OCI-LY1 (cell line): ENCODE results near the gene MAP3K7CL.

Source experiments
- EZH2 ChIP-seq: fragments of 200-600 bp; sonication (generic), shearing (Covaris generic); IDR thresholded peaks from 2 replicates; pipeline ENCODE4 v1.8.0; 2017; ENCODE audit warnings: borderline replicate concordance, mixed run types, mild to moderate bottlenecking, antibody characterized with exemption, low read length, moderate library complexity, mixed read lengths
- TF ChIP-seq, protein P1 (sequence below): fragments of 200-600 bp; sonication (generic), shearing (Covaris generic); IDR thresholded peaks from 2 replicates; pipeline ENCODE4 v1.5.1; 2017; ENCODE audit warnings: mild to moderate bottlenecking, antibody characterized with exemption, low read length, moderate library complexity, mixed read lengths

DNA sequence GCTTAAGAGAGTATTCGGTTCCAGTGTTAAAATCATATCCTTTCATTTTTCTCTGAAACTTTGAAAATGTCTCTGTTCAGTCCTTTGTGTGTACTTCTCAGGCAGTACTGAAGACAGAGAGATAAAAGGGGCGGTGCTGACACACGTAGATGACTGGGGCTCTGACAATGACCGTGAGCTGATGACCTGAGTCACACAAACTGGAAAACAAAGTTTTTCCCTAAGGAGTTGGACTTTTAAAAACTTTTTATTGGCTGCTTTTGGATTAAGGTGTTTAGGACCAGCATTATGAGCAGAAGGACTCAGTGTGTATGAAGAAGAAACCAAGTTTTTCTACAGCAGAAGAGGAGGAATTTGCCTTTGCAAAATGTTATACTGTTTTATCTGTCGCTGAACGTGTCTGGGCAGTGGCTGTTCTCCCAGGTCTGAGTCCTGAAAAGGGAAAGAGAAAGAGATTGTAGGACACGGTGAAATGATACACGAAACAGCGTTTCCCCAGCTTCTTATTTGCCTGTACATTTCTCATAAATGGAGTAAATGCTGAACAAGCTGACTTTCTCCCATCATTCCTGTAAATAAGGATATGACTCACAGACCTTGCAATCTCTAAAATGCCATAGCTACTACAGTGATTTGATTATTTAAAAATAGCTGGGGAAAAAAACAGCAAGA, 51.5 kb downstream of the MAP3K7CL start:
- TF ChIP-seq, protein P1, sequence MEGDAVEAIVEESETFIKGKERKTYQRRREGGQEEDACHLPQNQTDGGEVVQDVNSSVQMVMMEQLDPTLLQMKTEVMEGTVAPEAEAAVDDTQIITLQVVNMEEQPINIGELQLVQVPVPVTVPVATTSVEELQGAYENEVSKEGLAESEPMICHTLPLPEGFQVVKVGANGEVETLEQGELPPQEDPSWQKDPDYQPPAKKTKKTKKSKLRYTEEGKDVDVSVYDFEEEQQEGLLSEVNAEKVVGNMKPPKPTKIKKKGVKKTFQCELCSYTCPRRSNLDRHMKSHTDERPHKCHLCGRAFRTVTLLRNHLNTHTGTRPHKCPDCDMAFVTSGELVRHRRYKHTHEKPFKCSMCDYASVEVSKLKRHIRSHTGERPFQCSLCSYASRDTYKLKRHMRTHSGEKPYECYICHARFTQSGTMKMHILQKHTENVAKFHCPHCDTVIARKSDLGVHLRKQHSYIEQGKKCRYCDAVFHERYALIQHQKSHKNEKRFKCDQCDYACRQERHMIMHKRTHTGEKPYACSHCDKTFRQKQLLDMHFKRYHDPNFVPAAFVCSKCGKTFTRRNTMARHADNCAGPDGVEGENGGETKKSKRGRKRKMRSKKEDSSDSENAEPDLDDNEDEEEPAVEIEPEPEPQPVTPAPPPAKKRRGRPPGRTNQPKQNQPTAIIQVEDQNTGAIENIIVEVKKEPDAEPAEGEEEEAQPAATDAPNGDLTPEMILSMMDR = no peak
- no peak for TF ChIP-seq EZH2
